Diencephalon (tissue), 1 donor: Measurements from ENCODE around the gene PFDN5. TPM values are rescaled to one million over a fixed set of nuclear protein-coding genes. Genes with fewer than 3 reads are reported as not detected.

ENCODE experiments used
- total RNA-seq: library from RNA; depleted of rRNA; stranded (reverse); fragments of >200 nt; gene quantifications from one replicate; pipeline ENCODE4 v1.2.3, GENCODE V29; 2014

PFDN5 gene
- total RNA-seq = 522 TPM

DNA sequence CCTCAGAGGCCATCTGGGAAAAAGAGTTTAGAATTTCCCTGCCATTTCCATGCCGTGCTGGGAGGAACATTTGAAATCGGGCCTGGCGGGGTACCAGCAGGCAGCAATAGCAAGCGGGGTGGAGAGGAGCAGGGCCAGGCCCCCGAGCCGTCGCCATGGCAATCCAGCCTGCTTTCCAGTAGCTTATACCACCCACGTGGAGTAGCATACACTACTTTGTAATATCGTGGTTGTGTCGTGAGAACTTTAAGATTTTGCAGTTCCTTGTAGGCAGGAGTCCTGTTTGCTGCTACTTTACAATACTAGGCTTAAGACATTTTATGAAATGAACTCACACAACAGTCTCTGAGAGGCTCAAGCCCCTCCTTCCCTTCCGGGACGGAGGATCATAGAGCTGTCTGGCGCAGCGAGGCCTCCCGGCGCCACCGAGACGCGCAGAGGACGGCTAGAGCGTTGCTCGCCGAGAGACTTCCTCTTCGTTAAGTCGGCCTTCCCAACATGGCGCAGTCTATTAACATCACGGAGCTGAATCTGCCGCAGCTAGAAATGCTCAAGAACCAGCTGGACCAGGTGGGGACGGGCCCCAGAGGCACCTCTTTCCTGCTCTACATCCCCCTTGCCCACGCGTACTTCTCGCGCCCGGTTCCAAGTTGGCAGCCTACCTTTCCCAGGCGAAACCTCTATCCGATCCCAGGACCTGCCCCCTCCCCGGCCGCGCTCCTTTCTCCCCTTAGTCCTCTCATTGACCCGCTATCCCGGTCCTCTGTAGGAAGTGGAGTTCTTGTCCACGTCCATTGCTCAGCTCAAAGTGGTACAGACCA lies at the start of gene PFDN5:
TSS of gene PFDN5 (plus strand) at position 473 of the 821 bp plus-strand sequence. CDS start at position 499, 26 bp downstream.

DNA sequence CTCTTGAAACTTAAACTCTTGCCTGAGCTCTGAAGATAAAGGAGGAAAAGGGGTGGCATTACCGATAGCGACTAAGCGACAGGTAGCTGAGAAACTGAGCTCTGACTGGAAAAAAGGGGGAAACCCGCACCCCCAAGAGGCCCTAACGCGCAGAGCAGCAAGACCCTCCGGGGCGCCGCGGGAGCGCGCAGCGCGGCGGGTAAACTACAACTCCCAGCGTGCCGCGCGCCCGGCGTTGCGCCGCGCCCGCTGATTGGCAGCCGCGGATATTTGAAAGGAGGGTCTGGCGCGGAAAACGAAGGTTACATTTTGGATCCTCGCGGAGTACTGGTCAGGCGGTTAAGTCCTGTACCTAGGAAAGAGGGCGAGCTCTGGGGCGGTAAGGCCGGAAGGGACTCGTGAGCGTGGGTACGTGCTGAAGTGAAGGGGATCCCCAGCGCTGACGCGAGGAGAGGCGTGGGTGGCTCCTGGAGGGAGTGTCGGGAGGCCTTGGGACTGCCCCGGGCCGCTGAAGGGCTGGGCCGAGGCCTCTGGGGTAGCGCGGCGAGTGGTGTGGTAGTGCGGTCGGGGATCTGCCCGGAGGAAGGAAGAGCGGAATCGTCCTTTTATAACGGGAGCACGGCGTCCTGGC lies 27.2 kb upstream of the PFDN5 start, which contains the start of gene ESPL1:
TSS of gene ESPL1 (plus strand) at position 301 of the 631 bp plus-strand sequence. CDS start 468 bp downstream, outside the sequence.

DNA sequence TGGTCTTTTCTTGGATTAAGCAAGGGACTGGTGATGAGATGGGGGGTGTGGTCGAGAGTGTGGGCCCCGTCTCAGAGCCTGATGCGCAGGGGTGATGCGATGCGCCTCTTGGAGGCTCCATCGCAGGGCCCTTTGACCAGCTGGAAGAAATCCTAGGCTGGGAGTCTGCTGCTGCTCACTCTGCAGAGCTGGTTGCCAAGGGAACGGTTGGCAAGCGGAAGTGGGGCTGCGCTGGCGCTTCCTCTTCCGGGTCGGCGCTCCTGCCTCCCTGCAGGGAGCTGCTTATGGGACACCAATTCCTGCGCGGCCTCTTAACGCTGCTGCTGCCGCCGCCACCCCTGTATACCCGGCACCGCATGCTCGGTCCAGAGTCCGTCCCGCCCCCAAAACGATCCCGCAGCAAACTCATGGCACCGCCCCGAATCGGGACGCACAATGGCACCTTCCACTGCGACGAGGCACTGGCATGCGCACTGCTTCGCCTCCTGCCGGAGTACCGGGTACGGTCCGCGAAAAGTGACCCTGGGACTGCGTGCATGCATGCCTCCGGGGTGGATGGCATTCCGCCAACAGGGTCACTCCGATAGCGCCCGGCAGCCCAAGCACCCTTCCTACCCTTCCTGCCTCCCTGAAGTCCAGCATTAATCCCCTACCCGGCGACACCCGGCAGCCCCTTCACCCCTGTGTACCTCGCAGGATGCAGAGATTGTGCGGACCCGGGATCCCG lies 4.3 kb downstream of the PFDN5 start, which contains the start of gene MYG1:
TSS of gene MYG1 (plus strand) at position 242 of the 727 bp plus-strand sequence. CDS start at position 285, 43 bp downstream.

DNA sequence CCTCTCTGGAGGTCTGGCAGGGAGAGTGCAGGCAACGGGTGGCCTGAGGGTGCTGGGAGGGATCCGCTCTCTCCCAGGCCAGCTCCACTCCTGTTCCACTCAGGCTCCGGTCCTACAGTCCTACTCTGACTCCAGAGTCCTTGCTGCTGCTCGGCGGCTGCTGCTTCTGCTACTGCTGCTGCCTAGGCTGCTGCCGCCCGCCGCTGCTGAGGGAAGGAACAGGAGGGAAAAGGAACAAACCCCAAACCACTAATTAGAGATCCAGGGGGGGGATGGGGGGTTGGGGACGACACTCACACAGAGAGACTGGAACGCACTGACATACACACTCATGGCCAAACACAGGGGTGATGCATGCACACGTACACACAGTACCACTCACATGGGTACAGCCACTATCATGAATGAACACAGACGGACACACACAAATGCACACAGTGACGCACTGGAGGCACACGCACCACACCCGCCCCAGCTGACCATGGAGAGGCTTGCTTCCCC lies 40.9 kb downstream of the PFDN5 start, which contains the start of gene SP7:
TSS of gene SP7 (minus strand) at position 174 of the 501 bp plus-strand sequence. CDS start 708 bp downstream, outside the sequence.

Other genes starting within 250 kb of the PFDN5 start
- 16.1 TPM for gene TNS2, start 245.5 kb upstream of the PFDN5 start, total RNA-seq
- gene SPRYD3, start 216.2 kb upstream of the PFDN5 start, total RNA-seq = 39.2 TPM
- 12.7 TPM for gene IGFBP6, start 197.9 kb upstream of the PFDN5 start, total RNA-seq
- gene SOAT2, start 192.1 kb upstream of the PFDN5 start, total RNA-seq = not detected
- gene ZNF740, start 114.8 kb upstream of the PFDN5 start, total RNA-seq = 17.8 TPM
- 16.6 TPM for gene CSAD, start 114.6 kb upstream of the PFDN5 start, total RNA-seq
- gene ITGB7, start 88.3 kb upstream of the PFDN5 start, total RNA-seq = 0.46 TPM
- 2.1 TPM for gene RARG, start 63.3 kb upstream of the PFDN5 start, total RNA-seq
- 2.5 TPM for gene ESPL1, start 27.2 kb upstream of the PFDN5 start, total RNA-seq
- gene MYG1, start 4.2 kb downstream of the PFDN5 start, total RNA-seq = 41.5 TPM
- gene AAAS, start 26.1 kb downstream of the PFDN5 start, total RNA-seq = 29.5 TPM
- not detected for gene SP7, start 40.8 kb downstream of the PFDN5 start, total RNA-seq
- 20.3 TPM for gene SP1, start 84.6 kb downstream of the PFDN5 start, total RNA-seq
- not detected for gene AMHR2, start 128.3 kb downstream of the PFDN5 start, total RNA-seq
- gene PRR13, start 146.2 kb downstream of the PFDN5 start, total RNA-seq = 6.0 TPM
- gene PCBP2, start 156.6 kb downstream of the PFDN5 start, total RNA-seq = 246 TPM
- 32.5 TPM for gene MAP3K12, start 203.9 kb downstream of the PFDN5 start, total RNA-seq
- gene TARBP2, start 205.7 kb downstream of the PFDN5 start, total RNA-seq = 24.7 TPM
- gene NPFF, start 211.9 kb downstream of the PFDN5 start, total RNA-seq = 1.2 TPM